CMK (cell line): Measurements from ENCODE around the gene SOCS3.
"Not testable (repeated sequence)": the region's sequence is repeated elsewhere in the genome, so short reads cannot be mapped to it uniquely, and the experiment has no call there.

Experiments used
- DNase-seq: peaks from one replicate; pipeline ENCODE4 v3.0.0-alpha.2; 2010; ENCODE audit warnings: low read depth

The SOCS3 gene

DNA sequence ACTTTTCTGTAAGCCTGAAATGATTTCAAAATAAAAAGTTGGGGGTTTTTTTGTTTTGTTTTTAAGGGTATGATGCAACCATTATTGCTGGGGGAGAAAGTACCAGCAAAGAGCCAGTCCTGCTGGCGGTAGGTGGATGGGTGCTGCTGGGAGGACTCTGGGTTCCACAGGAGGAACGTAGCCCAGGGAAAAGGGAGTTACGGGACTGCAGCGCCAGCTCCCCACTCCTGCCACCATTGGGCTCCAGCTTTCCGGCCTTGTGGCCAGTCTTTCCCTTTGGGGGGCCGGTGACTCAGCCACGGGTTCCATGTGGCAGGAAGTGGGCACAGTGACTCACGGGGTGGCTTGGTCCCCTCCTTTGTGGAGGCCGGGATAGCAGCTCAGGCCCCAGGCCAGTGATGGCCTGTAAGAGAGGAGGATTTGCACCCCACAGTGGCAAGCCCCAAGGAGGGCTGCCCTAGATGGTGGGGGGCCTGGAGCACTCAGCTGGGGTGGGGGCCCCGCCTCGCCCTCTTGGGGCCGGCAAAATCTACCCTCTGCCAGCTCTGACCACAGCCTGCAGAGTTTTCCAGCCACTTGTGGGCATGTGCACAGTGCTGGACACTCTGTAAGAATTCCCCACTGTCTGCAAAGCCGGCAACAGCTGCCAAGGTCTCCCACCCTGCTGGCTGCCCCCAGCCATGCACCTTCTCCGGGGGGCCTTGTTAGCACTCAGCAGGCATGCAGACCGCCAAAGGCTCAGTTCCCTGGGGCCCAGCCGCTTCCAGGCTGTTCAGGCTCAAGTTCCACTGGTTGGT lies 30.4 kb downstream of the SOCS3 start:
- no peak for DNase-seq

DNA sequence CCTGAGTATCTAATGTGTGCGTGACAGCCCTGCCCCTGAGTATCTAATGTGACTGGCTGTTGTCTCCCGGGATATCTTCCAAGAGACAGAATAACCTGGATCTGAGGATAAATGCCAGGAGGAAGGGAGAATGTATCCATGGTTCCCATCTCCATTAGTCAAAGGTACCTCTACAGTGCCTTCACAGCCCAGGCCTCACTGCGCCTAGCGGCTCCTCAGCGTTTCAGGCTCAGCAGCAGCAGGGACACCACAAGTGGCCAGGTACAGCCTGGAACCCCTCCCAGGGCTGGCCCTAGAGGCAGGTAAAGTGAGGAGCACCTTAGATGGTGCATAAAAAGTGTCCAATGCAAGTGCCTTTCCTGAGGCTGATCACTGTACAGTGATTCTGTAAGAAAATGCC lies 32.0 kb downstream of the SOCS3 start:
- DNase-seq: no peak

DNA sequence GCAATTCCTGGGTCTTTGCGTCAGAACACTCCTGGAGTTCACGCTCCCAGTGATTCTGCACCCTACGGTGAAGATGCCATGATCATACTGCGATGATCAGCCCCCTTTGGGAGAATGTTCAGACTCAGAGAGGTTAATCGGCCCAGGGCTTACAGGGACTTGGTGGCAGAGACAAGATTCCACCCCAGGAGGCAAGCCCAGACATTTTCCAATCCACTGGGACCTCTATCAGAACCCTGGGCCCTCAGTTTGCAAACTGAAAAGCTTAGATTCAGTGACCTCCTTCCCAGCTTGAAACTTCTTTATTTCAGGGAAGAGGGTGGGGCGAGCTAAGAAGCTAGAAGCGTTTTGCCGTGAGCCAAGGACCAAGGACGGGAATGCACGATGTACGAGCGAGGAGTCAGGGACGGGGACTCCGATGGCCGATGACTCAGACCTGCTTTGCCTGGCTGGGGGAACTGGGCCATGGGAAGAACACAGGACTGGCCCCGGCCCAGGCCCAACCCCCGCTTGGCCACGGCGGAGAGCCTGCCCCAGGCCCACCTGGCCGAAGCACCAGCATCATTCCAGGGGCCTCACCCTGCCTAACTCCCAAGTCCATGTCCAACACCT lies 34.7 kb downstream of the SOCS3 start:
- no peak for DNase-seq

DNA sequence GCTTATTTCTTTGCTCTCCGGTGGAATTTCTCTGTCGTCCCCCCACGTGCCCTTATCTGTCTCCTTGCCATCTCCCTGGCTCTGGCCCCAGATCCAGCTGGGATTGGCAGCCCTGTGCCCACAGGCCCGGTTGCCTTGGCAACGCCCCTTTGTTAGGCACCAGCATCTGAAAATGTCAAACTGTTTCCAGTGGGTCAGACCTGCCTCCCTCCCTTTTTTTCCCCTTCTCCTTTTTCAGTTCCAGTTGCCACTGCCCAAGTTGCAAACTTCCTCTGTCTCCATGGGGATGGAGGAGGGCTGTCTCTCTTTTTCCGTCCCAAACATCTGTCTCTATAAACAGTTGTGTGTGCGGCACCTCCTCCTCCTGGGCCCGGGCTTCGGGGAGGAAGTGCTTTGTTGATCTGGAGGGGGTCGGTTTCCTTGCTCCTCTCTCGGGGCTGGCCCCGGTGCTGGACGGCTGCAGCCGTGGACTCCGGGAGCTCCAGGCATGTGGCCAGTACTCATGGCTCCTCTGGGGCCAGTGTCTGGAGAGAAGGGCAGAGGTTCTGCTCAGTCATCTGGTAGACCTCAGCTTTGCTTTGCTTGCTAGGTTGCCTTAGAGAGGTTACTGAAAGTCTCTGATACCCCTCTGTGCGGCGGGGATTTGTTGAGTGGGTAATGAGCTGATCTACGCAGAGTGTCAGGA lies 35.3 kb downstream of the SOCS3 start:
- DNase-seq: no peak

DNA sequence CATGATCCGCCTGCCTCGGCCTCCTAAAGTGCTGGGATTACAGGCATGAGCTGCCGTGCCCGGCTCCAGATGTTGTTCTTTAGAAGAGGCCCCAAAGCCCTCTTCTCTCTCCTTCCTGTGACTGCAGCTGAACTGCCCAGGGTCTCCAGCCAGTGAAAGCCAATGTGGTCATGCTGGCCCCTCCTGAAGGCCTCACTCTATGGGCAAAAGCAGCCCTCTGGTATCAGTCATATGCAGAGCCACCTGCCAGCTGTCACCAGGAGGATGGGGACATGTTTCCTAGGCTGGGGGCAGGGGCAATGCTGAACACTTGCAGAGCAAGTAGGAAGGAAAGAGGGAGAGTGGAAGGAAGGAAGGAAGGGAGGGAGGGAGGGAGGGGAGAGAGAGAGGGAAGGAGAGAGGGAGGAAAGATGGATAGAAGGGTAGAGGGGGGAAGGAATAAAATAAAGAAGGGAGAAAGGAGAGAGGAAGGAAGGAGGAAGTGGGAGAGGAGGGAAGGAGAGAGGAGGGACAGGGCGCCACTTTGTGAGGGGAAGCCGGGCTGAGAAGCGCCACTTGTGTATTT lies 36.0 kb downstream of the SOCS3 start:
- no peak for DNase-seq

DNA sequence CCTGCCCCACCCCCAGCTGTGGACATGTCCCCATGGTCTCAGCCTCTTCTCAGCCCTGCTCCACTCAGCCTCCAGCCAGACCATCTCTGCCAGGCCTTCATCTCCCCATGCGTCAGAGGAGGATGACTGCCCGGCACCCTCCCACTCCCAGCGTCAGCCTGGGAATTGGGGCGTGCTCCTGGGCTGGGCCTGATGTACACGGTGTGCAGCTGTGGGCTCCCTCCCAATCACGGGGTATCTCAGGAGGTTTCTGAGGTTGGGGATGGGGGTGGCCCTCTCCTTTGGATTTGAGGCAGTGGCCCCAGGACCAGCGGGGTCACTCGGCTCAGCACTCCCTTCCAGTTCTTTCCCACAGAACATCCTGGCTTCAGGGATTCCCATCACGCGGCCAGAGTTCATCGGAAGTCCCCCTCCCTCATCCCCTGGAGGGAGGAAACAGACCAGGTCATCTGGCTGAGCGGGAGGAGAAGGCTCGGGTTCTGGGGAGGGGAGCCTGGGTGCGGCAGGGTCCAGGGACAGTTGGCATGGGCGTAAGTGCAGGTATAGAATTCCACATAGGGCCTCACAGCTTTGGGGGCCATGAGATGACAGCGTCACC lies 36.9 kb downstream of the SOCS3 start:
- DNase-seq: no peak

DNA sequence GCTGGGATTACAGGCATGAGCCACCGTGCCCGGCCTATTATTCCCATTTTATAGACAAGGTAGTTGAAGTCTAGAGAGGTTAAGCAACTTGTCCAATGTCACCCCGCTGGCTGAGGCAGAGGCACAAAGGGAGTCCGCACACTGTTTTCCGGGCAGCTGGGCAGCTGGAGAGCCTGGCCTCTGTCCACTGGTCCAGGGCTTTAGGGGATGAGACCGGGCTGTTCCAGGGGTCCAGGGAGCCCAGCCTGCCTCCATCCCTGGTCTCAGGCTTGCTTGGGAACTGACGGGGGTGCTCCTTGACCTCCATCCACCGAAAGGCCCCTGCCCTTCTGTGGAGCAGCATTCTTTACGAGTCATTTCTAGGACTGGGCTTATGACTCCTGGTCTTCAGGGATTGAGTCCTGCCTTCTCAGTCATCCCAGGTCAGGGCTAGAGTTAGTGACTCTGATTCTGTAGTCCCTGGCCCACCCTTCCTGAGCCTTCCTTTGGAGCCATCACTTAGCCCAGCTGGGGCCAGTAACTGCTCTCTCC lies 37.5 kb downstream of the SOCS3 start:
- DNase-seq: no peak

DNA sequence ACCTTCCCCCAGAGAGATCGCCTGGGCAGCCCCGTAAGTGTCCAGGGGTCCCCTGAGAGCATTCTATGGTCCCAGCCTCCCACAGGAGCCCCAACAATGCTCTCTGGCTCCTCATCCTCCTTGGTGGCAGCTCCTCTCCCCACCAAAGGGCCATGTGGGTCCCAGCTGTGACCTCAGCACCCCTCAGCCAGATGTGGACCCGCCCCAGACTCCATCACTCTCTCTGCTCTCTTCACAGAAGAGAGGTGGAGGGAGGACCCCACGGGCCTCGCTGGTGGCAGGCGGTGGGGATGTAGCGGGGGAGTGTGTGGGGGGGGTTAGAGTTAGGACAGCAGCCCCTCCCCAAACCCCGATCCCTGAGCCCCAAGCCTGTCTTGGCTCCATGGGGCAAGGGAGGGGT lies 41.0 kb downstream of the SOCS3 start:
- no peak for DNase-seq

DNA sequence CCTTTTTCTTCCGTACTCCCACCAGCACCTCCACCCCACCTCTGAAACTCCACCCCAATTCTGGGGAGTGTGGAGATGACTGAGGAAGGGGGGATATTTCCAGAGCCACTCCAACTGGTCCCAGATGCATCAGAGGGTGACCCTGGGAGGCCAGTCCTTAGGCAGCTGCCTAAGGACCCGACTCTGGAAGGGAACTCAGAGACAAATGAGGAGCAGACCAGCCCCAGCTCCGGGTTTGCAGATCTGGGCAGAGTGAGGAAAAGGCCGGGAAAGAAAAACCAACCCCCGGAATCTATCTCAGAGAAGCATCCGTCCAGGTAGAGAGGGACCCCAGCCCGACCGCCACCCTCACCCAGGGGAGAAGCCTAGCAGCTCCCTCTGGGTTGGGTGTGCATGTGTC lies 41.5 kb downstream of the SOCS3 start:
- no peak for DNase-seq

DNA sequence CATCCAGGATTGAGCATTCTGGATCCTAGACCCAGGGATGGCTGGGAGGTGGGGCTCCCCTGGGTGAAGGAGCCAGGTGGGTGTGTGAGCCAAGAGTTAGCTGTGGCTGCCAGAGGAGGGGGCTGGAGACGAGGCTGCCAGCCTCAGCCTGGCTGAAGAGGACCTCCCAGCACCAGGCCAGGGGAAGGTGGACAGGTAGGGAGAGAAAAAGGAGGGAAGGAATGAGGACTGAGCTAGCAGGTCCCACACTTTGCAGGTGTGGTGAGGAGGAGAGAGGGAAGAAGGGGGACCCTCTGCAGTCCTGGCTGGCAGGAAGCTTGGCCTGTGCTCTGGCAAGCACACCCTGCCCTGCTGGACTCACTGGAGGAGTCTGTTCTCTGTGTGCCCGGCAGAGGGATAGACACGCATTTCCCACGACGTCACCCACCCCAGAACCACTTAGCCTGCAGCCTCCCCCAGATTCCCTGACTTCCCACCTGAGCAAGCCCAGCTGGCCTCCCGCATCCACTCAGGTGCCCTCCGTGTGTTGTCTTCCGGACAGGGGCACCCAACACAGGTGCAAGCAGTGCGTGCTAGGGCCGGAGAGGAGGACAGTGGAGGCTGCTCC lies 42.0 kb downstream of the SOCS3 start:
- DNase-seq: no peak

DNA sequence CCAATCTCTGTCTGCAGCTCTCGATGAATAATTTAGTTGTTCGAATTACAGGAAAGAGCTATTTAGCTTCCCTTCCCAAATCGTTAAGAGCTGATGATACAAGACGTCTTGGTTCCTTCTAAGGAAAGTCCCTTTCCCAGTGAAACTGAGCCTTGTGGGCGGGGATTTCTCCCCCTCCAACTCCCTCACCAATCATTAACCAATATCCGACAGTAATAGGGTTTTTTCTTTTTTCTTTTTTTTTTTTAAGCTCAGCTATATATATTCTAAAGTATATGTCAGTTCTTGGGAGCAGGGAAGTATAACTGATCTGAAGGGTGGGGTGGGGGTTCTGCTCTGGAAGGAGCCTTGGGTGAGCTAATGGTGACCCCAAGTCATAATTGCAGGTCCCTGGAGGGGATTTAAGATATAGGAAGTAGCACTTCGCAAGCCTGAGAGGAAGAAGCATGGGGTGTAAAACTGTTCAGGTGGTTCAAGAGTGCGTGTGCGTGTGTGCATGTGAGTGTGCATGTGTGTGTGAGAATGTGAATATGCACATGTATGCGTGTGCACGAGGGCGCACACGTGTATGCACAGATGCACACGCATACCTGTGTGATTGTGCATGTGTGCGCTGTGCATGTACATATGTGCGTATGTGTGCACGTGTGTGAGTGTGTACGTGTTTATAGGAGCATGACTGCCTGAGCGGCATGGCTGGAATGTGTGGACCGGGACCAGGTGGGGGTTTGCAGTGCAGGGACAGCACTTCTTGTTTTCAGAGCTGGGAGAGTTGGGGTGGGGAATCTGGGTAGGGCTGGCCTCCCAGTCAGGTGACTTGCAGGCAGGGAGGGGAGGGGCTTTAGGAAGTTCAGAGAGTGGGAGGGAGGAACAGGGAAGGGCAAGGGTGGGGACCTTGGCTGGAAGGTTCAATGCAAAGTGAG lies 42.7 kb downstream of the SOCS3 start:
- DNase-seq: no peak

DNA sequence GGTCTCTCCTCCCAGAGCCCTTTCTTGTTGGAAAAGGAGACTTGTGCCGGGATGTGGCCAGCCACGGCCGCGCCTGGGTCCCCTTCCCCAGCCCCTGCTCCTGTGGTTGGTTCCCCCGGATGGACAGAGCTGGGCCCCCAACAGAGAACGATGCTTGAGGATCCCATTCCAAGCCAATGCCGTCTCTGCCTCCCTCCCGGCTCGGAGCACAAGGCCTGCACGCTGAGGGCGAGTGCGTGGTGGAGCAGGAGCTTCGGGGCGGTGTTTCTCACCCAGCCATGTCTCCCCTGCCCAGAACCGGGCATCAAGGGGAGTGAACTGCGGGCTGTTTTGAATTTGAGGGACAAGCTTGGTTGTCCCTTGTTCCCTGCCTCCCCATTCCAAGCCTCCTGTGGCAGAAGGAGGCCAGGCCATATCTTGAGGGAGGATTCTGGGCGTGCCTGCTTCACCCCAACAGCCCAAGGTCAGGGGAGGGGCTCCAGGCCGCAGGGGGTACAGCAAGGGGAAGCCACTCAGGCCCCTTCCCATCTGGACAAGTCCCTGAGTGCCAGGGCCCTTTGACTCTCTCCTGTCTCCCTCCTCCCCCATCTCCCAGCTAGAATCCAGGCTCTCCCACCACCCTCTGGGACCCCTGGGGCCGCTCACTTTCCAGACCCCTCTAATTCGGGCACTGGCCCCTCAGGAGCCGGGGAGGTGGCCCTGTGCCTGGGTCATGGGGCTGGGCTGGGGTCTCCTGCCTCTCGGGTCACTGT lies 43.6 kb downstream of the SOCS3 start:
- DNase-seq: no peak

DNA sequence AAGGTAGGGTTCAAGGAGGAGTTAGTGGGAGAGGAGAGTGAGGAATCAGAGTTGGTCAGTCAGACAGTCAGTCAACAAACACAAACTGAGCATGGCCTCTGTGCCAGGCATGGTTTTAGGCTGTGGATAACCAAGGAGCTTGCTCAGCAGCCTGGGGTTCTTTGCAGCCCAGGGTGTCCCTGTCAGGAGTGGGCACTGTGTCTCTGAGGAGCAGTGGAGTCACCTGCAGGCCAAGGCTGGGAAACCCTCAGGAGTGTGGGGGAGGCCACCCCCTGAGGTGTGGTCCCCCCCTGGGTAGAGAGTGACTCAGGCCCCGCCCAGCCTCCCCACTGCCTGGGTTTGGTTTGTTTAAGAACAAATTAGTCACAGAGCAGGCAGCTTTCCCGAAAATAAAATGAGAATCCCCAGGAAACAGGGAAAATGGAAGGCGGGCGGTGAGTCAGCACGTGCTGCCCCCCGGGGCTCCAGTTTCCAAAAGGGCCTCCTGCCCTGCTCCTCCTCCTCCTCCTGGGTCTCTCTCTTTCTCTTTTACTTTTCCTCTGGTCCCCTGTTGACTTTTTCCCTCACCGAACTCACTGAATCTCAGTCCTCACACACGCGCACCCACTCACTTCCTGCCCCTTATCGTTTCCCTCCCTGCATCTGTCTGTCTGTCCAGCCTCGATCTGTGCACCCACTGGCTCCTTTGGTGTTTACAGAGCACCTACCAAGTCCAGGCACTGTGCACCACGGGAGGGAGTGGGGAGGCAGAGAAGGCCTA lies 44.3 kb downstream of the SOCS3 start:
- DNase-seq: peak; percentile 39

DNA sequence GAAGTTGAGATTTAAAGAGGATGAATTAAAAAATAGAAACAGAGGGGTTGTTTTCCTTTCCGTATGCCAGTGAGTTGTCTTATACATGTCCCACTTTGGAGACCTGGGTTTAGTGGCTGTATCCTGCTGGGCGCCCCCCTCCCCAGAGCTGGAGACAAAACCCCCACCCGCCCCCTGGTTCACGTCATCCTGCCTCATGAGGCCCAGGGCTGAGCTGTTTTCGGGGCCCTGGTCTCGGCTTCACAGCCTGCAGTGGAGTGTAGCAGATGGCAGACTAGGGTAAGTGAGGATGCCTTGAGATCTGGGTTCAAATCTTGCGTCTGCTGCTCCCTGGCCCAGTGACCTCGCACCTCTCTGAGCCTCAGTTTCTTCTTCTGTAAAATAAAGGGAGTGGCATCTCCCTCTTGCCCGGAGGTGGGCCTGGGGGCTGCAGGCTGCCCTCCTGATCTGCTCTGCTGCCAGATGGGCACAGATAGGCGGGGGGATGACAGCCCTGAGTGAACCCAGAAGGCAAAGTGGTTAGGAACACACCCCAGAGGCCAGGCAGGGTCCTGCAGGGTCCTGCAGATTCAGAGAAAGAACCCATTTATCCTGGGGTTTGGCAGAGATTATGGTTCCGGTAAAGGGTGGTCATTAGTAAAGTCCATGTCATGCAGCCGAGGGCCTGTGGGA lies 45.1 kb downstream of the SOCS3 start:
- no peak for DNase-seq

DNA sequence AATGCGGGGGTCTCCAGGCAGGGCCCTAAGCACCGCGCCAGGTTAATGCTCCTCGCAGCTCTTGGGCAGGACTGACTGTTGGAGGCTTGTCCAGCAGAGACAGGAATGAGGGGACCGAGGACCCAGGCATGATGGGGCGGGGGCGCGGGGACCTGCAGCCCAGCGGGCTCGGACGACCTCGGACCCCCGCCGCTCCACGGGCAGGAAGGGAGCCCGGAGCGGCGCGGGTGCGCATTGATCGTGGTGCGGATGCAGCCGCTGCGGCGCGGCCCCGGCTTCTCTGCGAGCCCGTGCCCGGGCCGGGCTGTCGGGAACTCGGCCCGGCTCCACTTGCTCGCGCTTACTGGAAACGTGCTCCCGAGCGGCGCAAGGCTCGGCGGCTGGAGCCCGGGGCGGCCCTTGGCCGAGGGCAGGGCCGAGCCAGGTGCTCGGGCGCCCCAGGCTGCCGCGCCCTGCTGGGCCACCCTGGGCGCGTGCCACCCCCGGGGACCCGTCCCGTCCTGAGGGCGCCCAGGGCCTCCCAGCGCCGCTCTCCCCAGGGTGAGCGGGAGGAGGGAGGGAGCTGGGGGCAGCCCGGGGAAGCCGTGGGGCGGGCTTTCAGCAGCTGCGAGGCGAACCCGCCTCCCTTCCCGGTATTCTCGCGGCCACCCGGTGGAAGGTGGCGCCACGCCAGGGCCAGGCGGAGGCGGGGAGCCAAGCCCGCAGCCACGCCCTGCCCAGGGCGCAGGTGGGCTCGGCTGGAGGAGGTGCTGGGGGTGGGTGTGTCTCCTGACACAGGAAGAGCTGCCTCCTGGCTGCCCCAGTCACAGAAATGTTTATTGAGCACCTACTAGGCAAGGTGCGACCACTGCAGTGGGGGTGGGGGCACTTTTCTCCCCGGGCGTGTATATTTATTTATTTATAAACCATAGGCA lies 45.9 kb downstream of the SOCS3 start:
- no peak for DNase-seq

DNA sequence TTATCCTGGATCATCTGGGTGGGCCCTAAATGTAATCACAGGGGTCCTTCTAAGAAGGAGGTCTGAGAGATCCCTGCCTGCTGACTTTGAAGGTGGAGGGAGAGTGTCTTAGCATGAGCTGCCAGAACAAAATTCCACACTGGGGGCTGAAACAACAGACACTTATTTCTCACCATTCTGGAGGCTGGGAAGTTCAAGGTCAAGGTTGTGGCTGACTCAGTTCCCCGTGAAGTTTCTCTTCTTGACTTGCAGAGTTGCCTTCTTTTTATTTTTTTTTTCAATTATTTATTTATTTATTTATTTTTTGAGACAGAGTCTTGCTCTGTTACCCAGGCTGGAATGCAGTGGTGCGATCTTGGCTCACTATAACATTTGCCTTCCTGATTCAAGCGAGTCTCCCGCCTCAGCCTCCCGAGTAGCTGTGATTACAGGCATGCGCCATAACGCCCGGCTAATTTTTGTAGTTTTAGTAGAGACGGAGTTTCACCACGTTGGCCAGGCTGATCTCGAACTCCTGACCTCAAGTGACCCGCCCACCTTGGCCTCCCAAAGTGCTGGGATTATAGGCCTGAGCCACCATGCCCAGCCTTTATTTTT lies 50.1 kb downstream of the SOCS3 start:
- DNase-seq: not testable (repeated sequence)
